HEK293T (cell line): Measurements from ENCODE around the gene TBX2.

Source experiments
- CTCF ChIA-PET: fragments of 350-600 bp; formaldehyde crosslinking; extraction: SDS; loops from one replicate; lab custom pipeline; 2021; ENCODE audit warnings: antibody characterized with exemption, inconsistent platforms; lab: Yijun Ruan, JAX
- POLR2A ChIA-PET: fragments of 350-600 bp; formaldehyde crosslinking; extraction: SDS; loops from one replicate; lab custom pipeline; 2020; ENCODE audit warnings: antibody characterized with exemption, inconsistent platforms; lab: Yijun Ruan, JAX
- DNase-seq: peaks from one replicate; pipeline ENCODE4 v3.0.0; 2012; ENCODE audit warnings: mixed read lengths; ENCODE audit errors: extremely low spot score
- ARNT ChIP-seq: fragments of 450-650 bp; IDR thresholded peaks from 2 replicates; pipeline ENCODE4 v1.6.1; 2017; ENCODE audit warnings: mild to moderate bottlenecking
- BHLHE40 ChIP-seq: fragments of 450-650 bp; IDR thresholded peaks from 2 replicates; pipeline ENCODE4 v1.6.1; 2016; ENCODE audit warnings: mild to moderate bottlenecking, moderate library complexity, borderline replicate concordance
- CTBP1 ChIP-seq: fragments of 450-650 bp; IDR thresholded peaks from 2 replicates; pipeline ENCODE4 v1.6.1; 2016; ENCODE audit warnings: borderline replicate concordance
- ELF4 ChIP-seq: fragments of 450-650 bp; IDR thresholded peaks from 2 replicates; pipeline ENCODE4 v1.6.1; 2017; ENCODE audit warnings: antibody characterized with exemption
- FOXA1 ChIP-seq: fragments of 450-650 bp; IDR thresholded peaks from 2 replicates; pipeline ENCODE4 v1.6.1; 2016; ENCODE audit warnings: mild to moderate bottlenecking
- FOXK2 ChIP-seq: fragments of 450-650 bp; IDR thresholded peaks from 2 replicates; pipeline ENCODE4 v1.6.1; 2016; ENCODE audit warnings: mild to moderate bottlenecking
- FOXM1 ChIP-seq: fragments of 450-650 bp; IDR thresholded peaks from 2 replicates; pipeline ENCODE4 v1.6.1; 2017; ENCODE audit warnings: mild to moderate bottlenecking, borderline replicate concordance
- HDGF ChIP-seq: fragments of 450-650 bp; IDR thresholded peaks from 2 replicates; pipeline ENCODE4 v1.6.1; 2017; ENCODE audit warnings: antibody characterized with exemption, borderline replicate concordance
- L3MBTL2 ChIP-seq: fragments of 450-650 bp; conservative IDR thresholded peaks from 2 replicates; pipeline ENCODE4 v1.6.1; 2016; ENCODE audit warnings: mild to moderate bottlenecking
- LEF1 ChIP-seq: fragments of 450-650 bp; IDR thresholded peaks from 2 replicates; pipeline ENCODE4 v1.6.1; 2017; ENCODE audit warnings: mild to moderate bottlenecking, borderline replicate concordance
- NFRKB ChIP-seq: fragments of 450-650 bp; IDR thresholded peaks from 2 replicates; pipeline ENCODE4 v1.6.1; 2016; ENCODE audit warnings: mild to moderate bottlenecking, moderate library complexity
- PKNOX1 ChIP-seq: fragments of 450-650 bp; IDR thresholded peaks from 2 replicates; pipeline ENCODE4 v1.6.1; 2016
- SP1 ChIP-seq: fragments of 450-650 bp; IDR thresholded peaks from 2 replicates; pipeline ENCODE4 v1.6.1; 2017
- SUZ12 ChIP-seq: fragments of 450-650 bp; IDR thresholded peaks from 2 replicates; pipeline ENCODE4 v1.6.1; 2016; ENCODE audit warnings: mild to moderate bottlenecking
- TARDBP ChIP-seq: fragments of 450-650 bp; IDR thresholded peaks from 2 replicates; pipeline ENCODE4 v1.6.1; 2016
- ZNF384 ChIP-seq: fragments of 450-650 bp; IDR thresholded peaks from 2 replicates; pipeline ENCODE4 v1.6.1; 2016

Gene TBX2

GRCh38 chr17:61400066-61400716 lies 548 bp downstream of the TBX2 start:
- peak; percentile 58 for DNase-seq
- POLR2A ChIA-PET: interaction anchor here (0.7 to 2.2 kb wide), 6 partner anchors 9 to 723 kb away, joined by 4 to 9 read pairs (median 4); partner anchors contain the start of gene BCAS3

GRCh38 chr17:61400717-61401388 lies 1.2 kb downstream of the TBX2 start:
- ChIA-PET POLR2A (interaction anchor here (0.7 to 2.2 kb wide), 5 partner anchors 8 to 724 kb away, joined by 4 to 9 read pairs (median 4); partner anchors contain the start of gene BCAS3), CTCF (no interaction called here)
- TF ChIP-seq TARDBP: no peak
- no peak for TF ChIP-seq ARNT
- no peak for TF ChIP-seq L3MBTL2
- no peak for TF ChIP-seq FOXK2
- TF ChIP-seq NFRKB: no peak
- TF ChIP-seq BHLHE40: no peak
- no peak for TF ChIP-seq ELF4
- no peak for TF ChIP-seq ZNF384
- no peak for TF ChIP-seq FOXM1
- no peak for TF ChIP-seq PKNOX1
- no peak for TF ChIP-seq CTBP1
- no peak for TF ChIP-seq HDGF
- no peak for TF ChIP-seq SP1
- TF ChIP-seq LEF1: no peak
- no peak for TF ChIP-seq FOXA1
- TF ChIP-seq SUZ12: no peak
- DNase-seq: peak; percentile 42

More at GRCh38 chr17:61400066-61400716, 548 bp downstream of the TBX2 start:
- TF ChIP-seq FOXM1 (no peak), ELF4 (no peak), SUZ12 (no peak), ARNT (no peak), L3MBTL2 (no peak), SP1 (no peak), LEF1 (no peak), ZNF384 (no peak), HDGF (no peak), PKNOX1 (no peak), CTBP1 (no peak), NFRKB (no peak), FOXK2 (no peak), TARDBP (no peak), FOXA1 (no peak)
- CTCF ChIA-PET: no interaction called here

GRCh38 chr17:61401389-61402072 lies 1.9 kb downstream of the TBX2 start:
- CTCF ChIA-PET: no interaction called here
- TF ChIP-seq FOXA1: no peak
- TF ChIP-seq L3MBTL2: no peak
- TF ChIP-seq ZNF384: no peak
- no peak for TF ChIP-seq ARNT
- TF ChIP-seq FOXM1: no peak
- no peak for TF ChIP-seq SUZ12
- no peak for TF ChIP-seq BHLHE40
- TF ChIP-seq LEF1: no peak
- TF ChIP-seq HDGF: no peak
- no peak for TF ChIP-seq CTBP1
- no peak for TF ChIP-seq ELF4
- no peak for TF ChIP-seq TARDBP
- TF ChIP-seq SP1: no peak
- no peak for TF ChIP-seq PKNOX1
- TF ChIP-seq FOXK2: no peak
- TF ChIP-seq NFRKB: no peak
- no peak for DNase-seq
- POLR2A ChIA-PET: interaction anchor here (1.5 to 2.2 kb wide), 3 partner anchors 13 to 724 kb away, joined by 4 to 5 read pairs (median 4); partner anchors contain the start of gene BCAS3

- POLR2A ChIA-PET: interaction anchor here (2.2 kb wide), 1 partner anchor 12 kb away, joined by 4 read pairs; no protein-coding TSS in a partner anchor
- CTCF ChIA-PET: interaction anchor here (1.8 kb wide), 1 partner anchor 12 kb away, joined by 4 read pairs; no protein-coding TSS in a partner anchor
- TF ChIP-seq FOXM1: no peak
- no peak for TF ChIP-seq LEF1
- TF ChIP-seq NFRKB: no peak
- TF ChIP-seq ZNF384: no peak
- TF ChIP-seq ARNT: no peak
- TF ChIP-seq BHLHE40: no peak
- no peak for TF ChIP-seq PKNOX1
- no peak for TF ChIP-seq L3MBTL2
- TF ChIP-seq FOXA1: no peak
- no peak for TF ChIP-seq SP1
- no peak for TF ChIP-seq CTBP1
- TF ChIP-seq TARDBP: no peak
- TF ChIP-seq SUZ12: no peak
- TF ChIP-seq ELF4: no peak
- TF ChIP-seq FOXK2: no peak
- no peak for TF ChIP-seq HDGF
- no peak for DNase-seq
Measured at GRCh38 chr17:61402073-61402541, 2.5 kb downstream of the TBX2 start.
